WI38 (cell line): ENCODE results near the gene TRIM36.
A peak's percentile ranks its signal among the peaks of the same experiment; 100 is the strongest.

Experiments
- H3K4me3 ChIP-seq: 2 replicates; pipeline ENCODE4 v1.5.1; 2011; ENCODE audit warnings: low read depth, mild to moderate bottlenecking, control low read depth, low read length
- TF ChIP-seq, protein P1 (sequence below): IDR thresholded peaks from 2 replicates; pipeline ENCODE4 v1.5.1; 2012; ENCODE audit warnings: low read depth, mild to moderate bottlenecking, control low read depth, low read length

The TRIM36 gene

DNA sequence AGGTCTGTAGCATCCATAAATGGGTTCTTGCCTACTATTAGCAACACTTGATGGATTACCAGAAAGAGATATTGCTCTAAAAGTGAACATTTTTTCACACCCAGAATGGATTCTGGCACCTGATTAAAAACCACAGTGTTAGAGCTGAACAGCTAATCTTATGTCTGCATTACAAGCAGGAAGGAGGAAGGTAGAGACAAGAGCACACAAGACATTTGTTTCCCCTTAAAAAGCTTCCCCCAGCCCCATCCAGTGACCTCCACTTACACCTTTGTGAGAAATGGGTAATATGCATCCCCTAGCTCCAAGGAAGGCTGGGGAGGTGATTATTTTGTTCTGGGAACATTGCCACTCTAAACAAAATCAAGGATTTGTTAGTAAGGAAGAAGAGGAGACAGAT, 12.0 kb upstream of the TRIM36 start:
- TF ChIP-seq, protein P1, sequence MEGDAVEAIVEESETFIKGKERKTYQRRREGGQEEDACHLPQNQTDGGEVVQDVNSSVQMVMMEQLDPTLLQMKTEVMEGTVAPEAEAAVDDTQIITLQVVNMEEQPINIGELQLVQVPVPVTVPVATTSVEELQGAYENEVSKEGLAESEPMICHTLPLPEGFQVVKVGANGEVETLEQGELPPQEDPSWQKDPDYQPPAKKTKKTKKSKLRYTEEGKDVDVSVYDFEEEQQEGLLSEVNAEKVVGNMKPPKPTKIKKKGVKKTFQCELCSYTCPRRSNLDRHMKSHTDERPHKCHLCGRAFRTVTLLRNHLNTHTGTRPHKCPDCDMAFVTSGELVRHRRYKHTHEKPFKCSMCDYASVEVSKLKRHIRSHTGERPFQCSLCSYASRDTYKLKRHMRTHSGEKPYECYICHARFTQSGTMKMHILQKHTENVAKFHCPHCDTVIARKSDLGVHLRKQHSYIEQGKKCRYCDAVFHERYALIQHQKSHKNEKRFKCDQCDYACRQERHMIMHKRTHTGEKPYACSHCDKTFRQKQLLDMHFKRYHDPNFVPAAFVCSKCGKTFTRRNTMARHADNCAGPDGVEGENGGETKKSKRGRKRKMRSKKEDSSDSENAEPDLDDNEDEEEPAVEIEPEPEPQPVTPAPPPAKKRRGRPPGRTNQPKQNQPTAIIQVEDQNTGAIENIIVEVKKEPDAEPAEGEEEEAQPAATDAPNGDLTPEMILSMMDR, result no peak
- no peak overlapping the region for H3K4me3 ChIP-seq

DNA sequence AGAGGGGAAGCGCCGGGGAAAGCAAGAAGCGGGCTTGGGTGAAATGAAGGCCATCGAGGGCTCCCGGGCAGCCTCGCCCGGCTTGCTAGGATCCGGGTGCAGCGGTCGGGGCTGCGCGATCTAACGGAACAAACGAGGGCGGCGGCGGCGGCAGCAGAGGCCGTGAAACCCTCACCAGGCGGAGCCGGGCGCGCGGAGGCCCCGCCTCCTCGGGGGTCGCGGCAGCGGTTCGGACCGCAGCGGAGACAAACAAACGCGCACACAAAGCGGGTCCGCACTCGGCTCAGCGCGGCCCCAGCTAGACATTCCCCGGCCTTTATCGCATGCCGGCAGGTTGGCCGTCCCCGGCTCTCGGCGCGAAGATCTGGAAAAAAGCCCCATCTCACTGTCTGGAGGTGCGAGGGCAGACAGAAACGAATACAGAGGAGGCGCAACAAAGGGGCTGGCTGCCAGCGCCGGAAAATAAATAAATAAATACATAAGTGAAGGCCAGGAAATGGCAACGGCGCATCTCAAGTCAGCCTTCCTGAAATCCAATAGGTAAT, 10.5 kb upstream of the TRIM36 start:
- peak overlapping the region; percentile 58 for H3K4me3 ChIP-seq
- TF ChIP-seq, protein P1, result no peak

DNA sequence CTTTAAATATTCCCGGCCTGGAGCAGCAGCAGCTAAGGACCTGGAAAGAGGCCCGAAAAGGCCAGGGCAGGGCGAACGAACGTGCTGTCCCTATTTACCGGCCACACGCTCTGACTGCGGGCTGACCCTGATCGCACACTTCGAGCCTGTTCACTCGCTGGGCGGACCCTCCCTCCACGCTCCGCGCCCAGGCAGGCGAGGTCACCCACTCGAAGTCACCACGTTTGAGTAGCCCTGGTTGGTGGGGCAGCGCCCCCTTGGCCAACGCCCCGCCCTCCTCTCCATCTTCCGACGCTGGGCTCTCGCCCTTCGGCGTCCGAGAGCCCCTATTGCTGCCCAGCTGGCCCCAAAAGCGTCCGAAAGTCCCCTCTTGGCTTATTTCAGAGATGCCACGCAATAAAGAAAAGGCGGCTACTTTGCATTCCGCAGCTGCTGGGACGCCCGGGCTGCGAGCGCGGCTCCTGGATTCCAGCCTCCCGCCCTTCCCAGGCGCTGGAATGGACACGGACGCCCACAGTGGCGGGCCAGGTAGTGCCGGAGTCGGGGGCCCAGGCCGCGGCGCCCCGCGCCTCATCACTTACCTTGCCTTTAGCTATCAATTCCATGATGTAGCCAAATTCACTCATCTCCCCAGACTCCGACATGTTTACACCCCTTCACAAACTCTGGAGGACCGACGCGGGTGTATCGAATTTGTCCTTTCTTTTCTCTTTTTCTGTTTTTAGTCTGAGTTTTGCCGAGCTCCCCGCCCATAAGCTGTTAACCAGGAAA, 9.9 kb upstream of the TRIM36 start:
- H3K4me3 ChIP-seq, result peak overlapping the region; percentile 58
- TF ChIP-seq, protein P1, result no peak

DNA sequence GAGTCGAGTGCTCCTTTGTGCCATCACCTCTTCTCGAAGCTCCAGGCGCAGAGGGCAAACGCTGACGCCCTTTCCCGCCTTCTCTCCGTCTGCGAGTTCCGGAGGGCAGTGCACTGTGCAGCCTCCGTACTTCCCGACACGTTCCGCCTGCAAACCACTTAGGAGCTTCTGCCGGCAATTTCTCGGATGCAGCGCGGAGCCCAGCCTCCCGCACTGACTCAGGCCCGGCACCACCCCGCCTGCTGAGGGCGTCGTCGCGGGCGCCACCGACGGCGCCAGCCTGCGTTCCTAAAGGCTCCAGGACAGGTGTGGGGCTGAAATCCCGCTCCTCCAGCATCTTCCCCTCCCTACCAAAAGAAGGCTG, 9.3 kb upstream of the TRIM36 start:
- TF ChIP-seq, protein P1, result no peak
- no peak overlapping the region for H3K4me3 ChIP-seq

DNA sequence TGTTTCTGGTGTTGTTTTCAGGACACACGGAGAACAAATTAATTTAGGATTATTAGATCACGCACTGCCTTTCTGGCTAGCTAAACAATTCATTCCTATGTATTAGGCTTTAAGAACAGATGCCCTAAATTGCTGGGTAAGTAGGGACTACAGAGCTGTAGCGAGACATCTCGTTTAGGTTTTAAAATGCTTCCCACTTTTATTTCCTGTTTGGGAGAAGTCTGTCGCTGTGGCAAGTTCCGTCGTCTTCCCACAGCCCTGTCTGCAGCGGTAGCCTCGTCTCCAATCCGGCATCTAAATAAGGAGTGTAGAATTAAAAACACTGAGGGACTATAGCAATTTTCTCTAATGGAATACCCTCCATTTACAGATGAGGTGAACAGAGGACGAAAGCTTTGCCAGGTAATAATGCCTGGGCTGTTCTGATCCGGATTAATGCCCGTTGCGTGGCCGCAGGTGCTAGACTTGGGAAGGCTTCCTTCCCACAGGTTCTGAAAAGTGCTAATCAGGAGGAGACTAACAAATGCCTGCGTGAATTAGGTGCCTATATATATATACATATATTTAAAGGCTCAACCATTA, 1.3 kb upstream of the TRIM36 start:
- H3K4me3 ChIP-seq, result peak overlapping the region; percentile 78; the same call in 1 of the 2 replicates
- TF ChIP-seq, protein P1, result no peak

DNA sequence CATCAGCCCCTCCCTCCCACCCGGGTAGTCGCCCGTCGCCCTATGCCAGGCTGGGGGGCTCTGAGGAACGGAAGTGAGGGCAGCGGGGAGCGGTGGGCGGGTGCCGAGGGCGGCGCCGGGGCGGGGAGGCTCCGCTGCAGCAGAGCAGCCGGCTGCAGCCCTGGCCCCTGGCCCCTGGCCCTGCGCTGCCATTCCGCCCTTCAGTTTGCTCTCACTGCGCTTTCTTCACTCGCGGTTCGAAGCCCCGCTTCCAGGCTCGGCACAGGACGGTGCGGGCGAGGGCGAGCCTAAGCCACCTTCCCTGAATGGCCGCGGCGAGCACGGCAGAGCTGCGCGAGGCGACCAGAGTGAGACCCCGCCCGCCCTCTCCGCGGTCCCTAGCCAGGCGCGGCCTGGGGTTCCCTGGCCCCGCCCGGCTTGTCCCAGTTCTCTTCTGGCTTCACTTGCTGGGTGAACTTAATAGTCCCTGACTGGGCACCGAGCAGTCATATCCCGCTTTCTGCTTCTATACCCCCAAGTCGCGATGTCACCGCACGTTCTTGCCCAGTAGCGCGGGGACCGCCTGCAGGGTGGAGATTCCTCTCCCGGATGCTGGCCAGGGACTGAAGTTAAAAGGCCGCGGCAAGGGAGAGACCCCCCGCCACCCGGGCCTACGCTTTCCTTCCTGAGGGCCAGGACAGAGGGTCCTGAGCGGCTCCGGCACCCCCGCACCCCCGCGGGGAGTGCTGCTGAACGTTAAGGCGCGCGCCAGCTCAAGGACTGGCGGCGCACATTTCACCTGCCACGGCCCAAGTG, 623 bp upstream of the TRIM36 start:
- H3K4me3 ChIP-seq, result peak overlapping the region; percentile 78
- TF ChIP-seq, protein P1, result no peak
